SK-N-SH (cell line): ENCODE measurements around the gene TTLL7. TPM values are rescaled to one million over a fixed set of nuclear protein-coding genes. Genes with fewer than 3 reads are reported as not detected.
A peak's percentile ranks its signal among the peaks of the same experiment; 100 is the strongest.

Source experiments
- CTCF ChIA-PET: fragments of 300-600, 350-600 bp; formaldehyde crosslinking; extraction: SDS; loops from one replicate; lab custom pipeline; 2021; lab: Yijun Ruan, JAX
- POLR2A ChIA-PET: fragments of 350-600 bp; sonication (Branson Sonifier 250); formaldehyde crosslinking; extraction: SDS; loops from one replicate; lab custom pipeline; 2020; ENCODE audit warnings: antibody characterized with exemption, inconsistent platforms; lab: Yijun Ruan, JAX
- DNase-seq: peaks from one replicate; pipeline ENCODE4 v3.0.0; 2012
- H2AFZ ChIP-seq: fragments of 200-600 bp; sonication (generic); 2 replicates; pipeline ENCODE4 v1.8.1; 2016; ENCODE audit warnings: antibody characterized with exemption, mild to moderate bottlenecking, low read depth
- H3F3A ChIP-seq: fragments of 200-600 bp; sonication (generic); replicated peaks from 2 replicates; pipeline ENCODE3; 2016; ENCODE audit warnings: antibody characterized with exemption, mild to moderate bottlenecking; ENCODE audit not compliant: insufficient read depth
- H3K27ac ChIP-seq, 2 experiments: fragments of 200-500 bp in 1 of 2; fragments of 200-600 bp in 1 of 2; sonication (Bioruptor generic) in 1 of 2; sonication (generic), shearing (Covaris generic) in 1 of 2; 2 replicates each; pipeline versions ENCODE4 v1.5.1 to v1.6.1; 2014 to 2016; ENCODE audit warnings: low read depth in 2 of 2, inconsistent platforms in 1 of 2, low read length in 1 of 2, mild to moderate bottlenecking in 1 of 2, mixed read lengths in 1 of 2
- H3K27me3 ChIP-seq: fragments of 200-600 bp; sonication (generic), shearing (Covaris generic); 2 replicates; pipeline ENCODE4 v1.6.1; 2016; ENCODE audit warnings: mixed run types; ENCODE audit not compliant: insufficient read depth
- H3K36me3 ChIP-seq, 2 experiments: fragments of 200-500 bp in 1 of 2; fragments of 200-600 bp in 1 of 2; sonication (Bioruptor generic) in 1 of 2; sonication (generic) in 1 of 2; replicated peaks in 1 of 2; 2 replicates each; pipeline versions ENCODE3 to v1.5.1; 2014 to 2016; ENCODE audit warnings: low read length in 1 of 2, mild to moderate bottlenecking in 1 of 2; ENCODE audit not compliant: insufficient read depth in 2 of 2, control insufficient read depth in 1 of 2
- H3K4me1 ChIP-seq, 2 experiments: fragments of 200-500 bp in 1 of 2; fragments of 200-600 bp in 1 of 2; sonication (Bioruptor generic) in 1 of 2; sonication (generic), shearing (Covaris generic) in 1 of 2; 2 replicates each; pipeline versions ENCODE4 v1.5.1 to v1.6.1; 2014 to 2016; ENCODE audit warnings: low read depth in 1 of 2, low read length in 1 of 2, mixed run types in 1 of 2; ENCODE audit not compliant: insufficient read depth in 2 of 2, control insufficient read depth in 1 of 2
- H3K4me2 ChIP-seq: fragments of 200-600 bp; sonication (generic), shearing (Covaris generic); 2 replicates; pipeline ENCODE4 v1.6.1; 2017; ENCODE audit warnings: mixed run types
- H3K4me3 ChIP-seq, 2 experiments: fragments of 200-500 bp in 1 of 2; fragments of 200-600 bp in 1 of 2; sonication (Bioruptor generic) in 1 of 2; sonication (generic), shearing (Covaris generic) in 1 of 2; 2 replicates each; pipeline versions ENCODE4 v1.5.1 to v1.8.1; 2014 to 2016; ENCODE audit warnings: low read depth in 2 of 2, inconsistent platforms in 1 of 2, low read length in 1 of 2, mild to moderate bottlenecking in 1 of 2, mixed read lengths in 1 of 2, moderate library complexity in 1 of 2
- H3K79me2 ChIP-seq: fragments of 200-600 bp; sonication (generic); 2 replicates; pipeline ENCODE4 v1.8.1; 2017; ENCODE audit warnings: mild to moderate bottlenecking; ENCODE audit not compliant: insufficient read depth
- H3K9ac ChIP-seq: fragments of 200-600 bp; sonication (generic); 2 replicates; pipeline ENCODE4 v1.6.1; 2017; ENCODE audit warnings: mixed run types
- H3K9me2 ChIP-seq: fragments of 200-600 bp; sonication (generic); 2 replicates; pipeline ENCODE4 v1.6.1; 2017; ENCODE audit warnings: mixed run types
- H3K9me3 ChIP-seq: fragments of 200-600 bp; sonication (generic); 2 replicates; pipeline ENCODE4 v1.6.1; 2017; ENCODE audit warnings: mixed run types, mild to moderate bottlenecking, moderate library complexity
- H4K20me1 ChIP-seq: fragments of 200-600 bp; sonication (generic); 2 replicates; pipeline ENCODE4 v1.6.1; 2017; ENCODE audit warnings: mild to moderate bottlenecking, mixed run types; ENCODE audit not compliant: insufficient read depth
- EP300 ChIP-seq, 2 experiments: IDR thresholded peaks; 2 replicates each; pipeline versions ENCODE4 v1.4.0 to v1.6.1; 2012; ENCODE audit warnings: borderline replicate concordance in 1 of 2, low read depth in 1 of 2, low read length in 1 of 2
- FOSL2 ChIP-seq: IDR thresholded peaks from 2 replicates; pipeline ENCODE4 v1.4.0; 2012; ENCODE audit warnings: low read depth, mild to moderate bottlenecking, moderate library complexity, borderline replicate concordance
- FOXM1 ChIP-seq: IDR thresholded peaks from 2 replicates; pipeline ENCODE4 v1.4.0; 2012; ENCODE audit warnings: low read depth, mild to moderate bottlenecking
- GATA2 ChIP-seq: sonication (generic); formaldehyde crosslinking; IDR thresholded peaks from 2 replicates; pipeline ENCODE4 v1.5.0; 2020; ENCODE audit warnings: mild to moderate bottlenecking, missing genetic modification reagents
- JUND ChIP-seq: IDR thresholded peaks from 2 replicates; pipeline ENCODE4 v1.4.0; 2012
- MEF2A ChIP-seq: IDR thresholded peaks from 2 replicates; pipeline ENCODE4 v1.4.0; 2012; ENCODE audit warnings: low read depth, borderline replicate concordance
- NFIC ChIP-seq: IDR thresholded peaks from 2 replicates; pipeline ENCODE4 v1.4.0; 2012; ENCODE audit warnings: borderline replicate concordance
- POLR2AphosphoS5 ChIP-seq: IDR thresholded peaks from 2 replicates; pipeline ENCODE4 v1.6.1; 2012; ENCODE audit warnings: low read depth, low read length
- RFX5 ChIP-seq: IDR thresholded peaks from 2 replicates; pipeline ENCODE4 v1.6.1; 2012; ENCODE audit warnings: mild to moderate bottlenecking, improper control_type of control experiment, low read length
- TCF12 ChIP-seq: IDR thresholded peaks from 2 replicates; pipeline ENCODE4 v1.4.0; 2012
- TEAD4 ChIP-seq: IDR thresholded peaks from 2 replicates; pipeline ENCODE4 v1.4.0; 2012; ENCODE audit warnings: mild to moderate bottlenecking, borderline replicate concordance; ENCODE audit not compliant: insufficient read depth
- USF2 ChIP-seq: fragments of 150-350 bp; IDR thresholded peaks from 2 replicates; pipeline ENCODE4 v1.6.1; 2017; ENCODE audit warnings: antibody characterized with exemption, low read length, low read depth, borderline replicate concordance
- WGBS: methylation state at CpG from one replicate; pipeline ENCODE4 v1.1.6; 2017; ENCODE audit warnings: low lambda C conversion rate; 5-methylcytosine and 5-hydroxymethylcytosine counted together
- polyA plus RNA-seq, 3 experiments: library from polyadenylated mRNA; depleted of rRNA; stranded (reverse); fragments of >200 nt; gene quantifications; 2 replicates each; pipeline ENCODE4 v1.2.3, GENCODE V29; 2012
- TF ChIP-seq, protein P1 (sequence below): IDR thresholded peaks from 2 replicates; pipeline ENCODE4 v1.4.0; 2012; ENCODE audit warnings: low read depth, borderline replicate concordance
- TF ChIP-seq, protein P2 (sequence below): IDR thresholded peaks from 2 replicates; pipeline ENCODE4 v1.4.0; 2012; ENCODE audit warnings: low read depth, borderline replicate concordance
- TF ChIP-seq, protein P3 (sequence below): IDR thresholded peaks from 2 replicates; pipeline ENCODE4; 2012

Gene TTLL7
- polyA plus RNA-seq, 1 of the 3 experiments (the other 2 are of a cell fraction): 7.3 TPM

DNA sequence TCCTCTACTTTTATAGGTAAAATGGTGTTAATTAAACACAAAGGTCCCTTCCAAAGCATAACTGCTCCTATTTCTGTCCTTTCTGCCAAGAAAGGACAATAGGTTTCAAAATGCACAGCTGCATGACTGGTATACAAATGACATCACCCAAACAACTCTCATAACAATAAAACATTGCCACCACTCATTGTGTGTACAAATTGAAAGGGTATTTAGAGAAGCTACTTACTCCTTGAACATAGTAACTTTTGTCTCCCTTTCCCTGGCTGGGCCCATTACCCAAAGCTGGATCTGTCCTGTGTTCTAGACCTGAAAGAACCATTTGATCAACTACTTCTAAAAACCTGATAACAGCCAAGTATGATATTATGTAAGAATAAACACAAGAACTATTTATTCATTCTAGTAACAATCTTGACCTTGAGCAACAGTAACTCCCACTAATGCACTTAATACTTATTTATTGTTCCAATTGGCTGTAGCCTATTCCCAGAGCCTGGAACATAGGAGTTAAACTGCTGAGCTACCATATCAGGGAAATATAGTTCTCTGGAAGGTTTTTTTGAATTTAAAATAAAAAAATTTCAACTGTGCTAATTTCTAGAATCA, 38.2 kb downstream of the TTLL7 start:
- H3K4me3 ChIP-seq: no peak overlapping the region
- H3K9me2 ChIP-seq: no peaks in the 10 kb centered on the region
- H2AFZ ChIP-seq: no peak overlapping the region
- TF ChIP-seq RFX5: no peak
- no peak overlapping the region for H3K9ac ChIP-seq
- CTCF ChIA-PET: interaction anchor here (0.7 to 1.2 kb wide), 5 partner anchors 14 to 984 kb away, joined by 3 to 4 read pairs (median 3); no protein-coding TSS in a partner anchor
- POLR2A ChIA-PET: interaction anchor here (0.6 kb wide), 1 partner anchor 13 kb away, joined by 3 read pairs; no protein-coding TSS in a partner anchor
- DNase-seq: no peak
- peak overlapping the region; percentile 43 to 50 for H3K27ac ChIP-seq
- no peaks in the 10 kb centered on the region for H3K27me3 ChIP-seq
- no peak overlapping the region; the same call in 1 of the 2 replicates for H3K4me2 ChIP-seq
- peaks cover 9% of the 10 kb centered on the region in 2 experiments; a peak in 2 of 4 replicates for H3K4me1 ChIP-seq
- peaks cover 22% of the 10 kb centered on the region for H3F3A ChIP-seq
- no peaks in the 10 kb centered on the region for H4K20me1 ChIP-seq
- no peaks in the 10 kb centered on the region for H3K9me3 ChIP-seq
- no peaks in the 10 kb centered on the region for H3K36me3 ChIP-seq
- H3K79me2 ChIP-seq: no peaks in the 10 kb centered on the region

DNA sequence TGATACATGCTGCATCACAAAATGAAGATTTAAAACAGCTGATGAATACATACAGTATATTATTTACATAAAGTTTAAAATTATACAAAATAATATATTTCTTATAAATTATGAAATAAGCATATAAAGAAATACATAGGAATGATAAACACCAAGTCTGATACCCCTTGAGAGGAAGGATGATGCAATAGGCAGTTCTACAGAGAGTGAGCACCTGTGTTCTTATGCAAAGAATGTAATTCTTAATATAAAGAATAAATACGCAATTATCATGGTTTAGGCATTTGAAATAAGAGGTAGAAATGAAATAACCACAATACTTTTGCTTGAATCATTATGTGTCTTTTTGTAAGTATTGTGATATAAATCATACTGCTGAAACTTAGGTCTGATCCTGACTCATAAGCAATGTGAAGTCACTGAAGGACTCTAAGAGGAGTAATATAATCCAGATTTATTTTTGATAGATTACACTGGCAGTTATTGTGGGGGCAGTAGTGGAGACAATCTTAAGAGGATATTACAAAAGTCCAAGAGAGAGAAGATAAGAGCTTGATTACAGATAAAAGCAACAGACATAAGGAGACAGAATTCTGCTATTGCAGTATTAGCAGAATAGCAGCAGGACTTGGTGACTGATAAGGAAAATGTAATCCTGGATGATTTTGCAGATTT, 39.0 kb downstream of the TTLL7 start:
- Histone ChIP-seq H3K9ac (no peak overlapping the region), H3K4me3 (no peak overlapping the region), H3K36me3 (no peaks in the 10 kb centered on the region), H3K79me2 (no peaks in the 10 kb centered on the region), H3K9me2 (no peaks in the 10 kb centered on the region), H3K4me1 (peaks cover 9% of the 10 kb centered on the region in 2 experiments; a peak in 2 of 4 replicates), H2AFZ (no peak overlapping the region), H3K9me3 (no peaks in the 10 kb centered on the region), H3K27me3 (no peaks in the 10 kb centered on the region), H3F3A (peaks cover 22% of the 10 kb centered on the region), H3K27ac (peak overlapping the region; percentile 43 to 50), H4K20me1 (no peaks in the 10 kb centered on the region), H3K4me2 (no peak overlapping the region; the same call in 1 of the 2 replicates)
- ChIA-PET POLR2A (no interaction called here), CTCF (interaction anchor here (0.7 to 1.2 kb wide), 4 partner anchors 15 to 985 kb away, joined by 3 to 4 read pairs (median 3); no protein-coding TSS in a partner anchor)
- no peak for DNase-seq
- 17% methylated on average over 1 of the region's 1 CpG for WGBS
- TF ChIP-seq POLR2AphosphoS5 (peak; percentile 43; the same call in 1 of the 2 replicates), JUND (peak; percentile 91), EP300 (IDR thresholded peaks at IDR 0.05; ENCODE audit: borderline replicate concordance in 1 of 2, low read depth in 1 of 2, low read length in 1 of 2) (peak; percentile 22 to 91; a peak in 2 of 4 replicates), USF2 (no peak), FOSL2 (peak; percentile 91; the same call in 1 of the 2 replicates), TEAD4 (peak; percentile 84), MEF2A (peak; percentile 53; the same call in 1 of the 2 replicates), NFIC (peak; percentile 66; the same call in 1 of the 2 replicates), GATA2 (peak; percentile 66), TCF12 (peak; percentile 98), FOXM1 (peak; percentile 83)
- TF ChIP-seq, protein P1, sequence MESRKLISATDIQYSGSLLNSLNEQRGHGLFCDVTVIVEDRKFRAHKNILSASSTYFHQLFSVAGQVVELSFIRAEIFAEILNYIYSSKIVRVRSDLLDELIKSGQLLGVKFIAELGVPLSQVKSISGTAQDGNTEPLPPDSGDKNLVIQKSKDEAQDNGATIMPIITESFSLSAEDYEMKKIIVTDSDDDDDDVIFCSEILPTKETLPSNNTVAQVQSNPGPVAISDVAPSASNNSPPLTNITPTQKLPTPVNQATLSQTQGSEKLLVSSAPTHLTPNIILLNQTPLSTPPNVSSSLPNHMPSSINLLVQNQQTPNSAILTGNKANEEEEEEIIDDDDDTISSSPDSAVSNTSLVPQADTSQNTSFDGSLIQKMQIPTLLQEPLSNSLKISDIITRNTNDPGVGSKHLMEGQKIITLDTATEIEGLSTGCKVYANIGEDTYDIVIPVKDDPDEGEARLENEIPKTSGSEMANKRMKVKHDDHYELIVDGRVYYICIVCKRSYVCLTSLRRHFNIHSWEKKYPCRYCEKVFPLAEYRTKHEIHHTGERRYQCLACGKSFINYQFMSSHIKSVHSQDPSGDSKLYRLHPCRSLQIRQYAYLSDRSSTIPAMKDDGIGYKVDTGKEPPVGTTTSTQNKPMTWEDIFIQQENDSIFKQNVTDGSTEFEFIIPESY: no peak
- TF ChIP-seq, protein P2, sequence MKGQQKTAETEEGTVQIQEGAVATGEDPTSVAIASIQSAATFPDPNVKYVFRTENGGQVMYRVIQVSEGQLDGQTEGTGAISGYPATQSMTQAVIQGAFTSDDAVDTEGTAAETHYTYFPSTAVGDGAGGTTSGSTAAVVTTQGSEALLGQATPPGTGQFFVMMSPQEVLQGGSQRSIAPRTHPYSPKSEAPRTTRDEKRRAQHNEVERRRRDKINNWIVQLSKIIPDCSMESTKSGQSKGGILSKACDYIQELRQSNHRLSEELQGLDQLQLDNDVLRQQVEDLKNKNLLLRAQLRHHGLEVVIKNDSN: no peak
- TF ChIP-seq, protein P3, sequence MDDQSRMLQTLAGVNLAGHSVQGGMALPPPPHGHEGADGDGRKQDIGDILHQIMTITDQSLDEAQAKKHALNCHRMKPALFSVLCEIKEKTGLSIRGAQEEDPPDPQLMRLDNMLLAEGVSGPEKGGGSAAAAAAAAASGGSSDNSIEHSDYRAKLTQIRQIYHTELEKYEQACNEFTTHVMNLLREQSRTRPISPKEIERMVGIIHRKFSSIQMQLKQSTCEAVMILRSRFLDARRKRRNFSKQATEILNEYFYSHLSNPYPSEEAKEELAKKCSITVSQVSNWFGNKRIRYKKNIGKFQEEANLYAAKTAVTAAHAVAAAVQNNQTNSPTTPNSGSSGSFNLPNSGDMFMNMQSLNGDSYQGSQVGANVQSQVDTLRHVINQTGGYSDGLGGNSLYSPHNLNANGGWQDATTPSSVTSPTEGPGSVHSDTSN: peak; percentile 97
